ENCODE results near the gene CDC42BPA.
"Not testable (repeated sequence)": the region's sequence is repeated elsewhere in the genome, so short reads cannot be mapped to it uniquely, and the experiment has no call there.

The CDC42BPA gene

GRCh38 chr1:227356620-227357146 is 38.4 kb upstream of the CDC42BPA start:
- H3K27ac ChIP-seq (ENCODE audit: low read depth, low read length) = peak overlapping the region; percentile 14
- H3K23ac ChIP-seq (ENCODE audit: low read length) = no peak overlapping the region
- H3K18ac ChIP-seq (ENCODE audit: low read length) = no peak overlapping the region
- no CpG with 5 or more reads among the region's 7 CpGs for WGBS (ENCODE audit: extremely low coverage, insufficient coverage, insufficient read length)
- H3K4me2 ChIP-seq (ENCODE audit: low read length) = peak overlapping the region; percentile 33
- no peaks in the 10 kb centered on the region for H3K27me3 ChIP-seq (ENCODE audit: insufficient read depth, low read length)
- H4K8ac ChIP-seq (ENCODE audit: low read depth, low read length) = no peak overlapping the region
- H2BK12ac ChIP-seq (ENCODE audit: low read length) = no peak overlapping the region
- H3K9me3 ChIP-seq (ENCODE audit: insufficient read depth, low read depth, low read length) = peaks cover 1% of the 10 kb centered on the region
- H3K4me1 ChIP-seq (ENCODE audit: control insufficient read depth in 1 of 2, insufficient read depth in 2 of 2, low read length in 2 of 2) = peaks cover 8 to 11% of the 10 kb centered on the region in 2 experiments
- no peak overlapping the region for H2BK120ac ChIP-seq (ENCODE audit: insufficient read depth, low read length, poor library complexity)
- no peaks in the 10 kb centered on the region for H3K36me3 ChIP-seq (ENCODE audit: control insufficient read depth in 1 of 2, insufficient read depth in 2 of 2, low read length in 2 of 2)
- H2AK5ac ChIP-seq (ENCODE audit: low read length) = no peak overlapping the region
- DNase-seq = peak; percentile 56 to 62
- no peak overlapping the region for H3K9ac ChIP-seq (ENCODE audit: low read length)
- H3K14ac ChIP-seq (ENCODE audit: low read length) = no peak overlapping the region
- no peak overlapping the region for H3K4ac ChIP-seq (ENCODE audit: low read depth, low read length)
- H4K91ac ChIP-seq (ENCODE audit: low read depth, low read length) = no peak overlapping the region
- no peak overlapping the region for H3K4me3 ChIP-seq (ENCODE audit: low read depth, low read length)
- no peaks in the 10 kb centered on the region for H3K79me2 ChIP-seq (ENCODE audit: control insufficient read depth, insufficient read depth, low read length, poor library complexity)
- peaks cover 6% of the 10 kb centered on the region for H3K79me1 ChIP-seq (ENCODE audit: low read length)
- no peak overlapping the region for H2BK5ac ChIP-seq (ENCODE audit: low read depth, low read length, poor library complexity)
- H2AFZ ChIP-seq (ENCODE audit: insufficient read depth, low read length, poor library complexity) = no peak overlapping the region
- no peak overlapping the region for H4K12ac ChIP-seq (ENCODE audit: low read depth, low read length)

GRCh38 chr1:227355542-227356245 is 37.4 kb upstream of the CDC42BPA start:
- no peak overlapping the region for H4K12ac ChIP-seq (ENCODE audit: low read depth, low read length)
- no peaks in the 10 kb centered on the region for H3K27me3 ChIP-seq (ENCODE audit: insufficient read depth, low read length)
- no peaks in the 10 kb centered on the region for H3K79me2 ChIP-seq (ENCODE audit: control insufficient read depth, insufficient read depth, low read length, poor library complexity)
- no peak overlapping the region for H3K4ac ChIP-seq (ENCODE audit: low read depth, low read length)
- H2BK5ac ChIP-seq (ENCODE audit: low read depth, low read length, poor library complexity) = no peak overlapping the region
- H2BK120ac ChIP-seq (ENCODE audit: insufficient read depth, low read length, poor library complexity) = no peak overlapping the region
- peaks cover 6% of the 10 kb centered on the region for H3K79me1 ChIP-seq (ENCODE audit: low read length)
- no peak overlapping the region for H3K27ac ChIP-seq (ENCODE audit: low read depth, low read length)
- no peak overlapping the region for H3K23ac ChIP-seq (ENCODE audit: low read length)
- WGBS (ENCODE audit: extremely low coverage, insufficient coverage, insufficient read length) = no CpG with 5 or more reads among the region's 15 CpGs
- no peak overlapping the region for H3K14ac ChIP-seq (ENCODE audit: low read length)
- H2AK5ac ChIP-seq (ENCODE audit: low read length) = no peak overlapping the region
- H3K18ac ChIP-seq (ENCODE audit: low read length) = no peak overlapping the region
- H3K9me3 ChIP-seq (ENCODE audit: insufficient read depth, low read depth, low read length) = peaks cover 1% of the 10 kb centered on the region
- H3K4me3 ChIP-seq (ENCODE audit: low read depth, low read length) = no peak overlapping the region
- no peak overlapping the region for H4K91ac ChIP-seq (ENCODE audit: low read depth, low read length)
- no peak overlapping the region for H4K8ac ChIP-seq (ENCODE audit: low read depth, low read length)
- H3K4me2 ChIP-seq (ENCODE audit: low read length) = no peak overlapping the region
- H3K4me1 ChIP-seq (ENCODE audit: control insufficient read depth in 1 of 2, insufficient read depth in 2 of 2, low read length in 2 of 2) = peaks cover 8 to 11% of the 10 kb centered on the region in 2 experiments
- H2BK12ac ChIP-seq (ENCODE audit: low read length) = no peak overlapping the region
- H3K36me3 ChIP-seq (ENCODE audit: control insufficient read depth in 1 of 2, insufficient read depth in 2 of 2, low read length in 2 of 2) = no peaks in the 10 kb centered on the region
- DNase-seq = no peak
- H2AFZ ChIP-seq (ENCODE audit: insufficient read depth, low read length, poor library complexity) = no peak overlapping the region
- H3K9ac ChIP-seq (ENCODE audit: low read length) = no peak overlapping the region

GRCh38 chr1:227353186-227353585 is 34.9 kb upstream of the CDC42BPA start:
- no peak overlapping the region for H3K18ac ChIP-seq (ENCODE audit: low read length)
- H2BK120ac ChIP-seq (ENCODE audit: insufficient read depth, low read length, poor library complexity) = no peak overlapping the region
- H3K27me3 ChIP-seq (ENCODE audit: insufficient read depth, low read length) = no peaks in the 10 kb centered on the region
- no peak overlapping the region for H2BK5ac ChIP-seq (ENCODE audit: low read depth, low read length, poor library complexity)
- no peaks in the 10 kb centered on the region for H3K9me3 ChIP-seq (ENCODE audit: insufficient read depth, low read depth, low read length)
- no peak overlapping the region for H4K8ac ChIP-seq (ENCODE audit: low read depth, low read length)
- no peak overlapping the region for H3K4me2 ChIP-seq (ENCODE audit: low read length)
- no peak overlapping the region for H3K27ac ChIP-seq (ENCODE audit: low read depth, low read length)
- no peak for DNase-seq
- peaks cover 6% of the 10 kb centered on the region for H3K79me1 ChIP-seq (ENCODE audit: low read length)
- H3K4me1 ChIP-seq (ENCODE audit: control insufficient read depth in 1 of 2, insufficient read depth in 2 of 2, low read length in 2 of 2) = peaks cover 8 to 11% of the 10 kb centered on the region in 2 experiments
- H3K14ac ChIP-seq (ENCODE audit: low read length) = no peak overlapping the region
- H3K4ac ChIP-seq (ENCODE audit: low read depth, low read length) = no peak overlapping the region
- WGBS (ENCODE audit: extremely low coverage, insufficient coverage, insufficient read length) = no CpG with 5 or more reads among the region's 4 CpGs
- no peaks in the 10 kb centered on the region for H3K79me2 ChIP-seq (ENCODE audit: control insufficient read depth, insufficient read depth, low read length, poor library complexity)
- no peak overlapping the region for H3K9ac ChIP-seq (ENCODE audit: low read length)
- no peak overlapping the region for H3K23ac ChIP-seq (ENCODE audit: low read length)
- no peaks in the 10 kb centered on the region for H3K36me3 ChIP-seq (ENCODE audit: control insufficient read depth in 1 of 2, insufficient read depth in 2 of 2, low read length in 2 of 2)
- H4K91ac ChIP-seq (ENCODE audit: low read depth, low read length) = no peak overlapping the region
- H3K4me3 ChIP-seq (ENCODE audit: low read depth, low read length) = no peak overlapping the region
- H2AK5ac ChIP-seq (ENCODE audit: low read length) = no peak overlapping the region
- H2AFZ ChIP-seq (ENCODE audit: insufficient read depth, low read length, poor library complexity) = no peak overlapping the region
- H4K12ac ChIP-seq (ENCODE audit: low read depth, low read length) = no peak overlapping the region
- H2BK12ac ChIP-seq (ENCODE audit: low read length) = no peak overlapping the region

- WGBS (ENCODE audit: extremely low coverage, insufficient coverage, insufficient read length) = no CpG with 5 or more reads among the region's 2 CpGs
These were observed 33.9 kb upstream of the CDC42BPA start for GRCh38 chr1:227352164-227352563.

More at GRCh38 chr1:227352164-227352563, 33.9 kb upstream of the CDC42BPA start:
- H3K4ac ChIP-seq (ENCODE audit: low read depth, low read length); H3K27me3 ChIP-seq (ENCODE audit: insufficient read depth, low read length); H2AK5ac ChIP-seq (ENCODE audit: low read length); H3K4me1 ChIP-seq (ENCODE audit: control insufficient read depth in 1 of 2, insufficient read depth in 2 of 2, low read length in 2 of 2); H3K4me3 ChIP-seq (ENCODE audit: low read depth, low read length); H3K9ac ChIP-seq (ENCODE audit: low read length); H2BK5ac ChIP-seq (ENCODE audit: low read depth, low read length, poor library complexity); DNase-seq; H3K27ac ChIP-seq (ENCODE audit: low read depth, low read length); H4K8ac ChIP-seq (ENCODE audit: low read depth, low read length); H3K14ac ChIP-seq (ENCODE audit: low read length); H3K23ac ChIP-seq (ENCODE audit: low read length); H3K79me2 ChIP-seq (ENCODE audit: control insufficient read depth, insufficient read depth, low read length, poor library complexity); H3K4me2 ChIP-seq (ENCODE audit: low read length); H3K36me3 ChIP-seq (ENCODE audit: control insufficient read depth in 1 of 2, insufficient read depth in 2 of 2, low read length in 2 of 2); H2AFZ ChIP-seq (ENCODE audit: insufficient read depth, low read length, poor library complexity); H3K79me1 ChIP-seq (ENCODE audit: low read length); H4K91ac ChIP-seq (ENCODE audit: low read depth, low read length); H3K18ac ChIP-seq (ENCODE audit: low read length); H2BK12ac ChIP-seq (ENCODE audit: low read length); H4K12ac ChIP-seq (ENCODE audit: low read depth, low read length); H3K9me3 ChIP-seq (ENCODE audit: insufficient read depth, low read depth, low read length); H2BK120ac ChIP-seq (ENCODE audit: insufficient read depth, low read length, poor library complexity): not testable (repeated sequence)
